ENCODE results near the gene AP2B1. TPM values are rescaled to one million over a fixed set of nuclear protein-coding genes. Genes with fewer than 3 reads are reported as not detected.

The AP2B1 gene
- total RNA-seq, 1 donor from 2014 or later, result 152 TPM

DNA sequence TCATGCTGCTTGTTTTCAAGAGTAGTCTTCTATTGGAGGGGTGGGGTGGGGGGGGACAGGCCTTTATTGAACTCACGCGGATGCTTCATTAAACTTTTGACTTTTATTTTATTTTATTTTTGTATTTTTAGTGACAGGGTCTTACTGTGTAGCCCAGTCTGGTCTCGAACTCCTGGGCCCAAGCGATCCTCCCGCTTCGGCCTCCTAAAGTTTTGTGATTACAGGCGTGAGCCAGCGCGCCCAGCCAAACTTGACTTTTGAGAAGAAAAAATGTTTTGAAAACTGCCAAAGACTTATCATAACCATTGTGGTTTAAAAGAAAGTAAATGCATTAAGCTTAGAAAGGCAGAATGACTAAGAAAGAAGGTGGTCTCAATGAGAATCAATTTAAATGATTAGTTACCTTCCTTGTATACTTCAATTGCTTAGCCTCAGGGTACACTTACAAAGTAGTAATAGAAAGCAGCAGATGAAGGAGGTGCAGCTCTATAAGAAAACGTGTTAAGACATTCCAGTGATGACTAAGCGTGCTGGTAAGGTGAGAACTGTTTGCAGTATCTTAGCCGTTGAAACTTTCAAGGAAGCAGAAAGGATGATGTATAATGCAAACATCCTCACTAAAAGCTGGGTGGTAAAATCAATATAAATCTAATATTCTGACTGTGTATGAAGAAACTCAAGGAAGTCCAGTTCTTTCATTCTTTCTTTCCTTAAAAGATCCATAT lies 1.2 kb downstream of the AP2B1 start:
- peak; percentile 73 for DNase-seq (ENCODE audit: low read depth)

DNA sequence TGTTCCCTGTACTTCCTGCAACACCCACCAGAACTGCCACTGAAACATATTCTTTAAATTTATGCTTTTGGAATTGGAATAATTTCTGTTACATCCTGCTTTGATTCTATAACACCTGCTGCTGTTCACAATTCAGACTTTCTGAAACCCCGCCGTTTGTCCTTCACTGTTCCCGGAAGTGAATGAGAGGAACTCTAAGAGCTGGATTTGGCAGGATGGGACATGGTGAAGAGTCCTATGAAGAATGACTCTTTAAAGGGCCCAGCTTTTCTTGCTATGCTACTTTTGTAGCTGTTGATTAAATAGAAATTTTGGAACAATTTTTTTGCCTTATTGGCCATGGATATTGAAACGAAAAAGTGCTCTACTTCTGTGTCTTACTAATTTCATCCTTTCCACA lies 8.9 kb downstream of the AP2B1 start:
- no peaks in the 10 kb centered on the region for H3K27me3 ChIP-seq (ENCODE audit: control insufficient read depth, insufficient read depth, low read length)
- H3K4me3 ChIP-seq (ENCODE audit: low read depth, low read length), result no peak overlapping the region
- H3K36me3 ChIP-seq (ENCODE audit: control insufficient read depth, insufficient read depth, low read length), result peaks cover 2% of the 10 kb centered on the region
- DNase-seq (ENCODE audit: low read depth), result no peak
- TF ChIP-seq, protein P1, sequence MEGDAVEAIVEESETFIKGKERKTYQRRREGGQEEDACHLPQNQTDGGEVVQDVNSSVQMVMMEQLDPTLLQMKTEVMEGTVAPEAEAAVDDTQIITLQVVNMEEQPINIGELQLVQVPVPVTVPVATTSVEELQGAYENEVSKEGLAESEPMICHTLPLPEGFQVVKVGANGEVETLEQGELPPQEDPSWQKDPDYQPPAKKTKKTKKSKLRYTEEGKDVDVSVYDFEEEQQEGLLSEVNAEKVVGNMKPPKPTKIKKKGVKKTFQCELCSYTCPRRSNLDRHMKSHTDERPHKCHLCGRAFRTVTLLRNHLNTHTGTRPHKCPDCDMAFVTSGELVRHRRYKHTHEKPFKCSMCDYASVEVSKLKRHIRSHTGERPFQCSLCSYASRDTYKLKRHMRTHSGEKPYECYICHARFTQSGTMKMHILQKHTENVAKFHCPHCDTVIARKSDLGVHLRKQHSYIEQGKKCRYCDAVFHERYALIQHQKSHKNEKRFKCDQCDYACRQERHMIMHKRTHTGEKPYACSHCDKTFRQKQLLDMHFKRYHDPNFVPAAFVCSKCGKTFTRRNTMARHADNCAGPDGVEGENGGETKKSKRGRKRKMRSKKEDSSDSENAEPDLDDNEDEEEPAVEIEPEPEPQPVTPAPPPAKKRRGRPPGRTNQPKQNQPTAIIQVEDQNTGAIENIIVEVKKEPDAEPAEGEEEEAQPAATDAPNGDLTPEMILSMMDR (IDR thresholded peaks at IDR 0.05; ENCODE audit: insufficient read depth, low read length, poor library complexity, severe bottlenecking), result no peak

More for the DNA sequence above, 1.2 kb downstream of the AP2B1 start:
- Histone ChIP-seq H3K4me3 (ENCODE audit: low read depth, low read length) (peak overlapping the region; percentile 92), H3K36me3 (ENCODE audit: control insufficient read depth, insufficient read depth, low read length) (no peaks in the 10 kb centered on the region), H3K27me3 (ENCODE audit: control insufficient read depth, insufficient read depth, low read length) (no peaks in the 10 kb centered on the region)
- TF ChIP-seq, protein P1 (IDR thresholded peaks at IDR 0.05; ENCODE audit: insufficient read depth, low read length, poor library complexity, severe bottlenecking), result no peak

DNA sequence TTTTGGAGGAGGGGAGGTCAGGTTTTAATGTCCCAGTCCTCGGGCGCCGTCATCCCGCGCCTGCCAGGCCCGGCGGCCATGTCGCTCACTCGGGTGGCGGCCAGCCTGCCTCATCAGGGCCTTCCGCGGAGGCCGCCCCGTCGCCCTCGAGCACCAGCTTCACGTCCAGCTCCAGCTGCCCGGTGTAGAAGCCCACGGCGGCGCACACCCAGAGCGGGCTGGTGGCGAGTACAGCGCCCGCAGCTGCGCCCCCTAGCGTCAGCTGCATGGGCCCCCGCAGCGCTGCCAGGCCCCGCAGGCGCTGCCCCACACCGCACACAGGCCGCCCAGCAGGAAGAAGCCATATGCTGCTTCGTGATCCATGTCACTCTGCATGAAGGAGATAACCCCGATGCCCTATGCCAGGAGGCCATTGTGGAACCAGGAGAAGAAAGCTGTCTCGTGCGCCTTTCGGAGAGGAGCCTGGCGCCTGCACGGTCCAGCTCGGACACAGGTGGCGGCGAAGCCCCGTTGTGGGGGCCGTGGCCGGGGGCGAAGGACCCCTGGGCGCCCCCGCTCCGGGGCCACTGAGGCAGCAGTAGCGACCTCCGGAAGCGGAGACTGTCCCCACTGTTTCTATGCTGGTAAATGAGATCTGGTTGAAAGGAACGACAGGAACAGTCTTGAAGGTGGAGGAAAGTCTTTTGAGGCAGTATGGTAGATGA lies 9.6 kb downstream of the AP2B1 start:
- Histone ChIP-seq H3K36me3 (ENCODE audit: control insufficient read depth, insufficient read depth, low read length) (peaks cover 2% of the 10 kb centered on the region), H3K4me3 (ENCODE audit: low read depth, low read length) (no peak overlapping the region), H3K27me3 (ENCODE audit: control insufficient read depth, insufficient read depth, low read length) (no peaks in the 10 kb centered on the region)
- TF ChIP-seq, protein P1 (IDR thresholded peaks at IDR 0.05; ENCODE audit: insufficient read depth, low read length, poor library complexity, severe bottlenecking), result no peak
- no peak for DNase-seq (ENCODE audit: low read depth)

DNA sequence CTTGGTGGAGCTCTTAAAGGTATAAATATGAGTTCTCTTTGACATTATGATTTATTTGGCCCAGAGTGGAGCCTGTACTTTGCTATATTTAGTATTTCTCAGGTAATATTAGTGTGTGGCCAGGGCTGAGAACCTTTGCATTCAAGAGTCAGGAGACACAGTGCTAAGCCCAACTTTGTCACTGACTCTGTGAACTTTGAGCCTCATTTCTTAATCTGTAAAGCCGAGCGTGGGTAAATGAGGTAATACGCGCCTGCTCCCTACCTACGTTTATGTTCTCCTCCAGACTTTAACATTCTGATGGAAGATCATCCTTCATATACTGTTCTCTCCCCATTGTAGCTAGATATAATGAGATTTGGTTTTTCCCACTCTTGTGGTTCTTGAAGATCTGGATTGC lies 10.5 kb downstream of the AP2B1 start:
- Histone ChIP-seq H3K36me3 (ENCODE audit: control insufficient read depth, insufficient read depth, low read length) (peaks cover 2% of the 10 kb centered on the region), H3K27me3 (ENCODE audit: control insufficient read depth, insufficient read depth, low read length) (no peaks in the 10 kb centered on the region), H3K4me3 (ENCODE audit: low read depth, low read length) (no peak overlapping the region)
- no peak for DNase-seq (ENCODE audit: low read depth)
- TF ChIP-seq, protein P1 (IDR thresholded peaks at IDR 0.05; ENCODE audit: insufficient read depth, low read length, poor library complexity, severe bottlenecking), result no peak

DNA sequence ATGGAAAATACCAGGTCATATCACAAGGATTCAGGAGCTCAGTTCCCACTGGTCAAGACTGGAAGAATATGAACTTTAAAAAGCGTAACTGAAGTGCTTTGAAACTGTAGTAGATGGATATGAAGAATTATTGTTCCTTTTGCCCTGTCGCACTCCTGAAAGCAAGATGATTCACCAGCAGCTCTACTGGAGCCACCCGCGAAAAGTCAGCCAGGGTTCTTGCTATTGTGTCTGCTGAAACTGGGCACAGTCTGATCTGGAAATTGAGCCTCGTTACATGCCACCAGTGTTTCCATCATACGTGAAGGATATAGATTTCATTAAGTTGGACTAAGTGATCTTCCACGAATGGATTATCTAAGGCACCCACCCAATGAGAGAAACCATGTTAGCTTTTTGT lies 16.6 kb downstream of the AP2B1 start:
- TF ChIP-seq, protein P1 (IDR thresholded peaks at IDR 0.05; ENCODE audit: insufficient read depth, low read length, poor library complexity, severe bottlenecking), result no peak
- Histone ChIP-seq H3K27me3 (ENCODE audit: control insufficient read depth, insufficient read depth, low read length) (no peaks in the 10 kb centered on the region), H3K36me3 (ENCODE audit: control insufficient read depth, insufficient read depth, low read length) (no peaks in the 10 kb centered on the region), H3K4me3 (ENCODE audit: low read depth, low read length) (no peak overlapping the region)
- no peak for DNase-seq (ENCODE audit: low read depth)
